HepG2 (cell line): ENCODE measurements around the gene HENMT1. TPM values are rescaled to one million over a fixed set of nuclear protein-coding genes. Genes with fewer than 3 reads are reported as not detected.
A peak's percentile ranks its signal among the peaks of the same experiment; 100 is the strongest.

Experiments
- ASH2L ChIP-seq: fragments of 300-600, 200-600 bp; sonication (generic); IDR thresholded peaks from 2 replicates; pipeline ENCODE4 v1.7.0; 2017; ENCODE audit warnings: low read depth, mild to moderate bottlenecking, moderate library complexity, mixed read lengths, low read length; ENCODE audit not compliant: insufficient read length
- CENPX ChIP-seq: sonication (generic); formaldehyde crosslinking; IDR thresholded peaks from 2 replicates; pipeline ENCODE4 v1.9.0; 2021; ENCODE audit warnings: mild to moderate bottlenecking, missing genetic modification reagents, moderate library complexity
- FOSL2 ChIP-seq: sonication (generic); formaldehyde crosslinking; IDR thresholded peaks from 2 replicates; pipeline ENCODE4 v1.4.0; 2020; ENCODE audit warnings: missing genetic modification reagents
- KLF13 ChIP-seq: sonication (generic); formaldehyde crosslinking; IDR thresholded peaks from 2 replicates; pipeline ENCODE4 v1.4.0; 2020; ENCODE audit warnings: mild to moderate bottlenecking, missing genetic modification reagents
- MED1 ChIP-seq: sonication (generic); formaldehyde crosslinking; IDR thresholded peaks from 2 replicates; pipeline ENCODE4 v1.4.0; 2020; ENCODE audit warnings: missing genetic modification reagents
- MEIS2 ChIP-seq: sonication (generic); formaldehyde crosslinking; IDR thresholded peaks from 2 replicates; pipeline ENCODE4 v1.9.0; 2021; ENCODE audit warnings: mild to moderate bottlenecking, missing genetic modification reagents
- NONO ChIP-seq, 2 experiments: fragments of 450-650 bp in 1 of 2; sonication (generic) in 1 of 2; formaldehyde crosslinking in 1 of 2; IDR thresholded peaks in 1 of 2; conservative IDR thresholded peaks in 1 of 2; 2 replicates each; pipeline versions ENCODE4 v1.6.1 to v1.8.0; 2017 to 2022; ENCODE audit warnings: mild to moderate bottlenecking in 1 of 2, missing genetic modification reagents in 1 of 2, moderate library complexity in 1 of 2
- YEATS2 ChIP-seq: sonication (generic); formaldehyde crosslinking; IDR thresholded peaks from 2 replicates; pipeline ENCODE4 v1.4.0; 2020; ENCODE audit warnings: missing genetic modification reagents, borderline replicate concordance
- ZFY ChIP-seq: sonication (generic); formaldehyde crosslinking; IDR thresholded peaks from 2 replicates; pipeline ENCODE4 v1.4.0; 2020; ENCODE audit warnings: missing genetic modification reagents
- polyA plus RNA-seq, 8 experiments: library from polyadenylated mRNA; depleted of rRNA in 3 of 8; stranded (reverse) in 7 of 8; unstranded in 1 of 8; fragments of >200 nt; fragmentation: Illumina TruSeq in 4 of 8; extraction: Trizol in 4 of 8; gene quantifications; 2 replicates each; pipeline versions ENCODE4 v1.2.1 to v1.2.3, GENCODE V29; 2011 to 2016; ENCODE audit warnings: low read depth in 4 of 8, missing spikeins in 1 of 8, mixed read lengths in 1 of 8; ENCODE audit not compliant: insufficient read depth in 1 of 8
- total RNA-seq, 5 experiments: library from RNA; depleted of rRNA; stranded (reverse); fragments of >200 nt; fragmentation: Illumina TruSeq; extraction: Trizol; gene quantifications; 2 replicates each; pipeline ENCODE4 v1.2.3, GENCODE V29; 2016; ENCODE audit warnings: low read depth in 1 of 5
- TF ChIP-seq, protein P1 (sequence below): fragments of 450-650 bp; IDR thresholded peaks from 2 replicates; pipeline ENCODE4 v1.6.1; 2016
- TF ChIP-seq, protein P2 (sequence below): sonication (generic); formaldehyde crosslinking; conservative IDR thresholded peaks from 2 replicates; pipeline ENCODE4 v1.8.0; 2022; ENCODE audit warnings: missing genetic modification reagents
- TF ChIP-seq, protein P3 (sequence below): sonication (generic); formaldehyde crosslinking; IDR thresholded peaks from 2 replicates; pipeline ENCODE4 v1.9.0; 2022; ENCODE audit warnings: missing genetic modification reagents, mild to moderate bottlenecking, borderline replicate concordance
- TF ChIP-seq, protein P4 (sequence below): sonication (generic); formaldehyde crosslinking; IDR thresholded peaks from 2 replicates; pipeline ENCODE4 v1.5.0; 2020; ENCODE audit warnings: missing genetic modification reagents, mild to moderate bottlenecking, borderline replicate concordance
- TF ChIP-seq, protein P5 (sequence below): sonication (generic); formaldehyde crosslinking; IDR thresholded peaks from 2 replicates; pipeline ENCODE4 v1.8.0; 2022; ENCODE audit warnings: mild to moderate bottlenecking, missing genetic modification reagents
- TF ChIP-seq, protein P6 (sequence below): sonication (generic); formaldehyde crosslinking; IDR thresholded peaks from 2 replicates; pipeline ENCODE4 v1.5.0; 2020; ENCODE audit warnings: mild to moderate bottlenecking, missing genetic modification reagents, borderline replicate concordance

The HENMT1 gene
- total and polyA plus RNA-seq, 2 of the 13 experiments (the other 11 are each of a cell fraction or from before 2014, with no cell fraction given), result not detected

DNA sequence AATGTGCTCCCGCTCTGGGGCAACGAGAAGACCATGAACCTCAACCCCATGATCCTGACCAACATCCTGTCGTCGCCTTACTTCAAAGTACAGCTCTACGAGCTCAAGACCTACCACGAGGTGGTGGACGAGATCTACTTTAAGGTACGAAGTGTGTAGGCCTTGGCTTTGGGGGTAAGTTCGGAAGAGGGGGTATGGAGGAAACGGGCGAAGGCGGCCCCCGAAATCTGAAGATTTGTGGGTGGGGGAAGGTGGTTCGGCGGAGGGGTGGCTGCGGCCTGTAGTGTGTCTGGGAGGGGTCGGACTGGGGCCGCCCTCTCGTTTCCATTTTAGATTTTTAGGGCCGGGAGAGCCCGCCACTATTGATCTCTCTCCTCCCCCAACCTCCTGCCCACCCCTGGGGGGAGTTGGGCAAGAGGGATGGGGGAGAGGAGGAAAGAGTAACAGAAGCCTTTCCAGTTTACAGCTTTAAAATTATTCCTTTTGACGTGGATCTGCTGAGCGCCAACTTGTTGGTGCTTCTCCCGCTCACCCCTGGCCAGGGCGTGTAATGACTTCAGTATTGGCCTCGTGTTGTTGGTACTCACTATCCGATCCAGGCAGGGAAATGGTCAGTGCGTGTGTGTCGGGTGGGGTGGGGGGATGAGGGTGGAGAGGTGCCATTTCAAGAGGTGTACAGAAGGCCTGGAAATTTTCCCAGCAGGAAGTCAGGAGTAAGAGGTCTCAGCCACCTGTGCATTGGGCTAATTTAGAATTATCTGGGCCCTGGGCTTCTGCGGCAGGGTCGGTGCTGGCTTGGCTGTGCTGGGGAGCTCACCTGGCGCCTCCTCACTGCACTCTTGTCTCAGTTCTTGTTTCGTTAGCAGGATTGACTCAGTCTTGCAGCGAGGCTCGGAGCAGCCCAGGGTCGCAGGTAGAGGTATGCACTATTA, 32.1 kb upstream of the HENMT1 start (continued):
- TF ChIP-seq, protein P1, sequence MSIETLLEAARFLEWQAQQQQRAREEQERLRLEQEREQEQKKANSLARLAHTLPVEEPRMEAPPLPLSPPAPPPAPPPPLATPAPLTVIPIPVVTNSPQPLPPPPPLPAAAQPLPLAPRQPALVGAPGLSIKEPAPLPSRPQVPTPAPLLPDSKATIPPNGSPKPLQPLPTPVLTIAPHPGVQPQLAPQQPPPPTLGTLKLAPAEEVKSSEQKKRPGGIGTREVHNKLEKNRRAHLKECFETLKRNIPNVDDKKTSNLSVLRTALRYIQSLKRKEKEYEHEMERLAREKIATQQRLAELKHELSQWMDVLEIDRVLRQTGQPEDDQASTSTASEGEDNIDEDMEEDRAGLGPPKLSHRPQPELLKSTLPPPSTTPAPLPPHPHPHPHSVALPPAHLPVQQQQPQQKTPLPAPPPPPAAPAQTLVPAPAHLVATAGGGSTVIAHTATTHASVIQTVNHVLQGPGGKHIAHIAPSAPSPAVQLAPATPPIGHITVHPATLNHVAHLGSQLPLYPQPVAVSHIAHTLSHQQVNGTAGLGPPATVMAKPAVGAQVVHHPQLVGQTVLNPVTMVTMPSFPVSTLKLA, result no peak
- no peak for TF ChIP-seq CENPX
- TF ChIP-seq, protein P2, sequence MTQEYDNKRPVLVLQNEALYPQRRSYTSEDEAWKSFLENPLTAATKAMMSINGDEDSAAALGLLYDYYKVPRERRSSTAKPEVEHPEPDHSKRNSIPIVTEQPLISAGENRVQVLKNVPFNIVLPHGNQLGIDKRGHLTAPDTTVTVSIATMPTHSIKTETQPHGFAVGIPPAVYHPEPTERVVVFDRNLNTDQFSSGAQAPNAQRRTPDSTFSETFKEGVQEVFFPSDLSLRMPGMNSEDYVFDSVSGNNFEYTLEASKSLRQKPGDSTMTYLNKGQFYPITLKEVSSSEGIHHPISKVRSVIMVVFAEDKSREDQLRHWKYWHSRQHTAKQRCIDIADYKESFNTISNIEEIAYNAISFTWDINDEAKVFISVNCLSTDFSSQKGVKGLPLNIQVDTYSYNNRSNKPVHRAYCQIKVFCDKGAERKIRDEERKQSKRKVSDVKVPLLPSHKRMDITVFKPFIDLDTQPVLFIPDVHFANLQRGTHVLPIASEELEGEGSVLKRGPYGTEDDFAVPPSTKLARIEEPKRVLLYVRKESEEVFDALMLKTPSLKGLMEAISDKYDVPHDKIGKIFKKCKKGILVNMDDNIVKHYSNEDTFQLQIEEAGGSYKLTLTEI (CRISPR knock-in tag), result no peak
- no peak for TF ChIP-seq YEATS2
- no peak for TF ChIP-seq FOSL2 (CRISPR knock-in tag)
- TF ChIP-seq, protein P3, sequence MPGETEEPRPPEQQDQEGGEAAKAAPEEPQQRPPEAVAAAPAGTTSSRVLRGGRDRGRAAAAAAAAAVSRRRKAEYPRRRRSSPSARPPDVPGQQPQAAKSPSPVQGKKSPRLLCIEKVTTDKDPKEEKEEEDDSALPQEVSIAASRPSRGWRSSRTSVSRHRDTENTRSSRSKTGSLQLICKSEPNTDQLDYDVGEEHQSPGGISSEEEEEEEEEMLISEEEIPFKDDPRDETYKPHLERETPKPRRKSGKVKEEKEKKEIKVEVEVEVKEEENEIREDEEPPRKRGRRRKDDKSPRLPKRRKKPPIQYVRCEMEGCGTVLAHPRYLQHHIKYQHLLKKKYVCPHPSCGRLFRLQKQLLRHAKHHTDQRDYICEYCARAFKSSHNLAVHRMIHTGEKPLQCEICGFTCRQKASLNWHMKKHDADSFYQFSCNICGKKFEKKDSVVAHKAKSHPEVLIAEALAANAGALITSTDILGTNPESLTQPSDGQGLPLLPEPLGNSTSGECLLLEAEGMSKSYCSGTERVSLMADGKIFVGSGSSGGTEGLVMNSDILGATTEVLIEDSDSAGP (CRISPR knock-in tag), result peak; percentile 36; the same call in 1 of the 2 replicates
- TF ChIP-seq ZFY (CRISPR knock-in tag), result peak; percentile 42
- no peak for TF ChIP-seq NONO (IDR thresholded peaks at IDR 0.05)
- 0 out of 2 replicates have a peak, but pooled peaks have one; percentile 11 for TF ChIP-seq NONO (CRISPR knock-in tag; conservative IDR thresholded peaks at IDR 0.05)
- TF ChIP-seq, protein P4, sequence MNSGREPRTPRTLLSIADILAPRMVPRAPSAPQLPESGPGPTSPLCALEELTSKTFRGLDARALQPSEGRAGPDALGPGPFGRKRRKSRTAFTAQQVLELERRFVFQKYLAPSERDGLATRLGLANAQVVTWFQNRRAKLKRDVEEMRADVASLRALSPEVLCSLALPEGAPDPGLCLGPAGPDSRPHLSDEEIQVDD (CRISPR knock-in tag), result peak; percentile 18; the same call in 1 of the 2 replicates
- no peak for TF ChIP-seq MEIS2
- peak; percentile 11 for TF ChIP-seq ASH2L
- TF ChIP-seq, protein P5, sequence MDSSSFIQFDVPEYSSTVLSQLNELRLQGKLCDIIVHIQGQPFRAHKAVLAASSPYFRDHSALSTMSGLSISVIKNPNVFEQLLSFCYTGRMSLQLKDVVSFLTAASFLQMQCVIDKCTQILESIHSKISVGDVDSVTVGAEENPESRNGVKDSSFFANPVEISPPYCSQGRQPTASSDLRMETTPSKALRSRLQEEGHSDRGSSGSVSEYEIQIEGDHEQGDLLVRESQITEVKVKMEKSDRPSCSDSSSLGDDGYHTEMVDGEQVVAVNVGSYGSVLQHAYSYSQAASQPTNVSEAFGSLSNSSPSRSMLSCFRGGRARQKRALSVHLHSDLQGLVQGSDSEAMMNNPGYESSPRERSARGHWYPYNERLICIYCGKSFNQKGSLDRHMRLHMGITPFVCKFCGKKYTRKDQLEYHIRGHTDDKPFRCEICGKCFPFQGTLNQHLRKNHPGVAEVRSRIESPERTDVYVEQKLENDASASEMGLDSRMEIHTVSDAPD (CRISPR knock-in tag), result 0 out of 2 replicates have a peak, but pooled peaks have one; percentile 13
- no peak for TF ChIP-seq MED1 (CRISPR knock-in tag)
- TF ChIP-seq, protein P6, sequence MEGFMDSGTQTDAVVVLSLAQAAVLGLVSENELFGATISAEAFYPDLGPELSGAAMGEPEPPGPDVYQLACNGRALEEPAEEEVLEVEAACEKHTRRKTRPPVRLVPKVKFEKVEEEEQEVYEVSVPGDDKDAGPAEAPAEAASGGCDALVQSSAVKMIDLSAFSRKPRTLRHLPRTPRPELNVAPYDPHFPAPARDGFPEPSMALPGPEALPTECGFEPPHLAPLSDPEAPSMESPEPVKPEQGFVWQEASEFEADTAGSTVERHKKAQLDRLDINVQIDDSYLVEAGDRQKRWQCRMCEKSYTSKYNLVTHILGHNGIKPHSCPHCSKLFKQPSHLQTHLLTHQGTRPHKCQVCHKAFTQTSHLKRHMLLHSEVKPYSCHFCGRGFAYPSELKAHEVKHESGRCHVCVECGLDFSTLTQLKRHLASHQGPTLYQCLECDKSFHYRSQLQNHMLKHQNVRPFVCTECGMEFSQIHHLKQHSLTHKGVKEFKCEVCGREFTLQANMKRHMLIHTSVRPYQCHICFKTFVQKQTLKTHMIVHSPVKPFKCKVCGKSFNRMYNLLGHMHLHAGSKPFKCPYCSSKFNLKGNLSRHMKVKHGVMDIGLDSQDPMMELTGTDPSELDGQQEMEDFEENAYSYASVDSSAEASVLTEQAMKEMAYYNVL, result no peak
- TF ChIP-seq KLF13 (CRISPR knock-in tag), result no peak
